NCI-H345 treated with DMSO at 0.1 percent for 48 hours (cell line): ENCODE measurements around the gene WT1.

Experiments
- DNase-seq: peaks from one replicate; lab custom pipeline; 2025; ENCODE audit not compliant: unreplicated experiment; lab: John Stamatoyannopoulos, UW

The WT1 gene

GRCh38 chr11:32425761-32426160, 9.6 kb downstream of the WT1 start:
- DNase-seq = no peak

DNA sequence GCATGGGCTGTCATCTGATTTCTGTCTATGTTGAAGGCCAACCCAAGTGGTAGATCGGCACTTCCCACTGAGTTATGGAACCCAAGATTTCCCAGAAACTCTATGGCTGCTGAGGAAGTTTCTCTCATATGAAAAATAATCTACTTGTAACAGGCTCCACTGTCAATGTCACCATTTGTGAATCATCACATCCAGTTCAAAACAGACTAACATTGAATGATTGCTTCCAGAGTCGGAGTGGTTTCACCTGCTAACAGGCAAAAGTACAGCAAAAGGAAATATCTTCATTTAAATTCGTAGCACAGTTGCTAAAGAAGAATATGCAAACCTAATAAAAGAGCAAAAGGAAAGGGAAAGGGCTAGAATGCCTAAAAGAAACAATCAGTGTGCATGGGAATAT, 12.8 kb downstream of the WT1 start:
- DNase-seq = no peak

- DNase-seq = no peak
These were observed 13.3 kb downstream of the WT1 start for GRCh38 chr11:32421992-32422391.

GRCh38 chr11:32420937-32421901, 14.1 kb downstream of the WT1 start:
- no peak for DNase-seq

GRCh38 chr11:32420139-32420538, 15.2 kb downstream of the WT1 start:
- DNase-seq = no peak

DNA sequence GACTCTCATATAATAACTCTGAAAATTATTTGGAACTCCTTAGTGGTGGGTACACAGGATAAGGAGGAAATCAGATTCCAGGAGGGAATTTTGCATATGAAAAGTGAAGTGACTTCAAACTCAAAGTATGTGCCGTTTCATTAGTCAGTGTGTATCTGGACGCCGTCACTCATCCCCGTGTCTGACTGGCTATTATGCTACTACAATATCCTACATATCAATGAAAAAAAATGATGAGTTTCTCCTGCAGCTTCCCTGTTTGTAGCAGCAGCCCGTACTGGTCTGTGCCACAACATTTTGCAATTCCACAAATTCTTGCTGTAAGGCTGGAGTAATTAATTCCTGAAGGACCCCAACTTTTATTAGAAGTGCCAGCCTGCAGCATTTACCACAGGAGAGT, 16.5 kb downstream of the WT1 start:
- DNase-seq = no peak

DNA sequence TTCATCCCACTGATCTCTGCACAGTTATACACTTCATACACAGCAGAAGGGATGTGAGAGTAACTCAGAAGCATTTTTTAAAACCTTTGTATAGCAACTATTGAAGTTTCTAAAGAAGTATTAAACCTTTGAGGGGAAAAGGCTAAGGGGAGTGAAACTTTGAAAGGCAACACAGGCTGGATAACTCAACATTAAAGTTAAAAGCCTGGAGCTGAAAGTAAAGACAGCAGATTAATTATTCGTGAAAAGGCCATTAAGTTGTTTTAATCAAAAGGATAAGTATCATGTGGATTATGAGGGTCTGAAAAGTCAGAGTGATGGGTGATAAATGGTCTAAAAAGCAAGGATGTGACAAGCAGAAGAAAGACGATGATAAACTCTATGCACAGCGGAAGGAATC, 17.5 kb downstream of the WT1 start:
- DNase-seq = no peak

- DNase-seq = no peak
These were observed 19.0 kb downstream of the WT1 start for GRCh38 chr11:32416301-32416700.

GRCh38 chr11:32414925-32415324, 20.4 kb downstream of the WT1 start:
- no peak for DNase-seq

GRCh38 chr11:32411942-32412615, 23.3 kb downstream of the WT1 start:
- DNase-seq = no peak

- DNase-seq = no peak
These were observed 29.7 kb downstream of the WT1 start for GRCh38 chr11:32405592-32405991.

GRCh38 chr11:32402836-32403235, 32.5 kb downstream of the WT1 start:
- DNase-seq = no peak

GRCh38 chr11:32400670-32401369, 34.5 kb downstream of the WT1 start:
- DNase-seq = no peak

DNA sequence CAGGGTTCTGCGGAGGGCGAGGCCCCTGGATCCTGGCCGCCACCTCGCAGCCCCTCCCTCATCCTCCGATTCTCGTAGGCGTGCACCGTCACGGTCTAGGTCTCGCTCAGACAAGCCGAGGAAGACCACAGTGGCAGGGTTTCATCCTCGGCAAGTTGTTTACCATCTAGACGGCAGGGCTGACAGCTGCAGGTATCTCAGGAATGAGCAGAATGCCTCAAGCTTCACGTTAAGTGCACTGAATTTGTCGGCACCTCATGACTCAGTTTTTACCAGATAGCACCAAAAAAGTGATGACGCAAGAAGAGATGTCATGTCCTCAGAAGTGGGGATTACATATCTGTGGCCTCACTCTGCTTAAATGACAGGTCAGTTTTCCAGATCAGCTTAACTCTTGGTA, 35.1 kb downstream of the WT1 start:
- no peak for DNase-seq

DNA sequence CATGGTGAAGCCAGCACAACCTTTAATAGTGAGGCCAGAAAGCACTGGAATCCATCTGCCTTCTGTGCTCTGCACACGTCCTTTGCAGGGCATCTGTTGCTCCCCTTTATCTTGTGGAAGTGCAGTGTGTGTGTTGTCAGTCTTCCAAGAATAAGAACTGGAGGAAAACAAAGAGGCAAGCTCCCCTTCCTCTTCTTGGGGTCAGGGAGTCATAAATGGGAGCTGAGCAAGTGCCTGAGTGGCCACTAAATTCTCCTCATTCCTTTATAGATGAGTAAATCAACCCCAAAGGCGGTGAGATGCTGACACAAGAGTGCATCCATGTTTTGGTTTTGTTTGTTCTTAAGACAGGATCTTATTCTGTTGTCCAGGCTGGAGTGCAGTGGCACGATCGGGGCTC, 38.3 kb downstream of the WT1 start:
- no peak for DNase-seq

DNA sequence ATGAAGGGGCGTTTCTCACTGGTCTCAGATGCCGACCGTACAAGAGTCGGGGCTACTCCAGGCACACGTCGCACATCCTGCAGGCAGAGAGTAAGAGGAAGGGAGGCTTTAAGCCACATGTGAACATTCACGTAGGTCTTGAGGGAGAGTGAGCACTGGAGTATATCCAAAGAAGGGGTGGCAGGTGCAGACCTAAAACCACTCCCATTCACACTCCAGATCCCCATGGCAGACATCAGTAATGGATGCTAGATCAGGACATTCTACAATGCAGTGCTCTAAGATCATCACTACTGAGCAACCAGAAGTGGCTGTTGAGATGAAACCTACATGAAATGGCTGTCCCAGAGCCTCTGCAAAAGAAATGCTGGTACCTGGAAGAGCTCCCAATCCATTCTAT, 39.0 kb downstream of the WT1 start:
- DNase-seq = no peak

DNA sequence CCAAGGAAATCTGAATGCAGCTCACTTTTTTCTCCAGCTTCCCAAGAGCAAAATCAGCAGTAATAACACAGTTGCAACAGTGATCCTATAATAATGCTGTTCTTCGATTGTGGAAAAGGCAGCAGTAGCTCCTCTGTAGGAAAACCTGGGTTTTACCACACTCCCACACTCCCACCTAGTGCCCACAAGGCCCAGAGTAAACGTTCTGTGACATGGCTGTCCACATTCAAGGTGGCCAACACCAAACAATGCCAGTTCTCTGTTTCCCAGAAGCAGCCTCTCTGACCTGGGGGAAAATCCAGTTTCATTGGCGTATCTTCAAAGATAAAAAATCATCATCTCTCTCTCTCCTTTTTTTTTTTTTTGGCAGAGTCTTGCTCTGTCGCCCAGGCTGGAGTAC, 40.2 kb downstream of the WT1 start:
- DNase-seq = no peak

GRCh38 chr11:32392840-32393239, 42.5 kb downstream of the WT1 start:
- DNase-seq = no peak

GRCh38 chr11:32391956-32392553, 43.3 kb downstream of the WT1 start:
- DNase-seq = no peak

DNA sequence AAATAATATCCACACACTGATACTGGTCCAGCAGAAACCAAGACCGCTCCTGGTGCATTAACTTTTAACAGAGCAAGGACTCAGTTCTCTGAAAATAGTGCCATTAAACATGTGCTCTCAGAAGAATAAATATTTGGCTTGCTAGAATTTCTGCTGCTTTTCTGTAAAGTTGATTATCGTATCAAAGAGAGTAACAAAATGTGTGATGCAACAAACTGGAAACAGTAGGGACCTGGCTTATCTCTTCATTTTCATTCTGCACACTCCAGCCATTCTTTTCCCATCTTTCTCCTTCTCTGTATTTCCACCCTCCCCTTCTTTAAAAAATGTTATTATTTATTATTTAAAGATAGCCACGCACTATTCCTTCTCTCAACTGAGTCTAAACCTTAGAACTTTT, 43.9 kb downstream of the WT1 start:
- DNase-seq = no peak

DNA sequence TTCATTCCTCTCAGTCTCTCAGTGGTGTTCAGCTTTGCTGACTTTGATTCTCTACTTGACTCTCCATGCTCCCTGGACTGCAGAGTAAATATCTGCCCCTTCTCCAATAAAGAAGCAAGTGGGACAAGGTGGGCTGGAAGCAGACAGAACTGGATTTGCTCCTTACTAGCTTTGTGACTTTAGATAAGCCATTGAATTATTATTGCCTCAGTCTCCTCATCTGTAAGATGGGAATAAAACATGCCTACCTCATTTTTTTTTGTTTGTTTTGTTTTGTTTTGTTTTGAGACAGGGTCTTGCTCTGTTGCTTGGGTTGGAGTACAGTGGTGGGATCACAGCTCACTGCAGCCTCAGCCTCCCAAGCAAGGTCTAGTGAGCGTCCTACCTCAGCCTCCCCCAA, 44.6 kb downstream of the WT1 start:
- no peak for DNase-seq
